DOHH2 (cell line): Measurements from ENCODE around the gene CCR9.

Source experiments
- H3F3A ChIP-seq: fragments of 200-600 bp; sonication (generic), shearing (Covaris generic); 2 replicates; pipeline ENCODE4 v1.6.0; 2016; ENCODE audit warnings: antibody characterized with exemption, mild to moderate bottlenecking; ENCODE audit not compliant: control insufficient read depth, insufficient read depth
- H3K27ac ChIP-seq: fragments of 200-600 bp; sonication (generic); 2 replicates; pipeline ENCODE4 v1.5.1; 2014; ENCODE audit warnings: low read depth, mild to moderate bottlenecking, low read length, moderate library complexity
- H3K27me3 ChIP-seq: fragments of 200-600 bp; sonication (generic); 2 replicates; pipeline ENCODE4 v1.6.1; 2014; ENCODE audit warnings: mild to moderate bottlenecking, low read length, mixed read lengths; ENCODE audit not compliant: control insufficient read depth
- H3K36me3 ChIP-seq: fragments of 200-600 bp; sonication (generic); 2 replicates; pipeline ENCODE4 v1.6.1; 2014; ENCODE audit warnings: mild to moderate bottlenecking, low read length, moderate library complexity, mixed read lengths; ENCODE audit not compliant: control insufficient read depth
- H3K4me1 ChIP-seq: fragments of 200-600 bp; sonication (generic); 2 replicates; pipeline ENCODE4 v1.6.1; 2014; ENCODE audit warnings: mild to moderate bottlenecking, low read length, mixed read lengths; ENCODE audit not compliant: control insufficient read depth
- H3K4me2 ChIP-seq: fragments of 200-600 bp; sonication (generic); 2 replicates; pipeline ENCODE4 v1.6.0; 2014; ENCODE audit warnings: mild to moderate bottlenecking, low read length, moderate library complexity
- H3K4me3 ChIP-seq: fragments of 200-600 bp; sonication (generic); 2 replicates; pipeline ENCODE4 v1.5.1; 2014; ENCODE audit warnings: mild to moderate bottlenecking, low read length, mixed read lengths
- H3K79me2 ChIP-seq: fragments of 200-600 bp; sonication (generic); 2 replicates; pipeline ENCODE4 v1.6.1; 2014; ENCODE audit warnings: mild to moderate bottlenecking, low read length, mixed read lengths; ENCODE audit not compliant: control insufficient read depth
- H3K9me2 ChIP-seq: fragments of 200-600 bp; sonication (generic); replicated peaks from 2 replicates; pipeline ENCODE4 v1.6.1; 2014; ENCODE audit warnings: mild to moderate bottlenecking, low read length, mixed read lengths; ENCODE audit not compliant: control insufficient read depth
- H3K9me3 ChIP-seq: fragments of 200-600 bp; sonication (generic); 2 replicates; pipeline ENCODE4 v1.6.1; 2014; ENCODE audit warnings: antibody characterized with exemption, low read length, mixed read lengths; ENCODE audit not compliant: control insufficient read depth, insufficient read depth
- H4K20me1 ChIP-seq: fragments of 200-600 bp; sonication (generic); 2 replicates; pipeline ENCODE4 v1.6.0; 2014; ENCODE audit warnings: low read depth, mild to moderate bottlenecking, antibody characterized with exemption, low read length, moderate library complexity; ENCODE audit not compliant: control insufficient read depth, insufficient read depth
- EZH2phosphoT487 ChIP-seq: fragments of 200-600 bp; sonication (generic); IDR thresholded peaks from 2 replicates; pipeline ENCODE4 v1.6.1; 2017; ENCODE audit warnings: borderline replicate concordance, mild to moderate bottlenecking, antibody characterized with exemption, low read length, moderate library complexity, mixed read lengths
- TF ChIP-seq, protein P1 (sequence below): fragments of 200-600 bp; sonication (generic); IDR thresholded peaks from one replicate; pipeline ENCODE4 v1.5.1; 2014; ENCODE audit warnings: antibody characterized with exemption, mild to moderate bottlenecking, low read depth, low read length; ENCODE audit not compliant: poor library complexity, severe bottlenecking

CCR9 gene

DNA sequence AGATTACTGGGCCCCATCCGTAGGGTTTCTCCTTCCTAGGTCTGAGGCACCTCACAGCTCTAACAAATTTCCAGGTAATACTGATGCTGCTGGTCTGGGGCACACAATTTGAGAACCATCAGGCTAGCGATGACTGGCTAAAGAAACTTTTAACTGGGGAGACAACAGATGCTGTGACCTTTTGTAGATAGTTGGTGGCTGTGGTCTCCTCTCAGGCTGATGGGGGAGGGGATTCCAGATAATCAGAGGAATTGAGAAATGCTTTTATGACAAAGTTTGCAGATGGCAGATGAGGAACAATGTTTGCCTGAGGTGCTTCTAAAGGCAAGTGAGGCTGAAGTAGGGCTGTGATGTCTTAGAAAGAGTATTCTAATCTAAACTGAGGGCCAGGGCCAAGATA lies 13.8 kb upstream of the CCR9 start:
- Histone ChIP-seq H3K4me1 (no peaks in the 10 kb centered on the region), H3K4me3 (no peak overlapping the region), H3K9me3 (no peaks in the 10 kb centered on the region), H3K9me2 (no peaks in the 10 kb centered on the region), H3K36me3 (no peaks in the 10 kb centered on the region), H3K27me3 (peaks cover 12% of the 10 kb centered on the region), H3K79me2 (no peaks in the 10 kb centered on the region), H3K27ac (no peak overlapping the region), H3F3A (no peaks in the 10 kb centered on the region), H4K20me1 (no peaks in the 10 kb centered on the region), H3K4me2 (no peak overlapping the region)
- TF ChIP-seq EZH2phosphoT487: no peak
- TF ChIP-seq, protein P1, sequence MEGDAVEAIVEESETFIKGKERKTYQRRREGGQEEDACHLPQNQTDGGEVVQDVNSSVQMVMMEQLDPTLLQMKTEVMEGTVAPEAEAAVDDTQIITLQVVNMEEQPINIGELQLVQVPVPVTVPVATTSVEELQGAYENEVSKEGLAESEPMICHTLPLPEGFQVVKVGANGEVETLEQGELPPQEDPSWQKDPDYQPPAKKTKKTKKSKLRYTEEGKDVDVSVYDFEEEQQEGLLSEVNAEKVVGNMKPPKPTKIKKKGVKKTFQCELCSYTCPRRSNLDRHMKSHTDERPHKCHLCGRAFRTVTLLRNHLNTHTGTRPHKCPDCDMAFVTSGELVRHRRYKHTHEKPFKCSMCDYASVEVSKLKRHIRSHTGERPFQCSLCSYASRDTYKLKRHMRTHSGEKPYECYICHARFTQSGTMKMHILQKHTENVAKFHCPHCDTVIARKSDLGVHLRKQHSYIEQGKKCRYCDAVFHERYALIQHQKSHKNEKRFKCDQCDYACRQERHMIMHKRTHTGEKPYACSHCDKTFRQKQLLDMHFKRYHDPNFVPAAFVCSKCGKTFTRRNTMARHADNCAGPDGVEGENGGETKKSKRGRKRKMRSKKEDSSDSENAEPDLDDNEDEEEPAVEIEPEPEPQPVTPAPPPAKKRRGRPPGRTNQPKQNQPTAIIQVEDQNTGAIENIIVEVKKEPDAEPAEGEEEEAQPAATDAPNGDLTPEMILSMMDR: no peak

DNA sequence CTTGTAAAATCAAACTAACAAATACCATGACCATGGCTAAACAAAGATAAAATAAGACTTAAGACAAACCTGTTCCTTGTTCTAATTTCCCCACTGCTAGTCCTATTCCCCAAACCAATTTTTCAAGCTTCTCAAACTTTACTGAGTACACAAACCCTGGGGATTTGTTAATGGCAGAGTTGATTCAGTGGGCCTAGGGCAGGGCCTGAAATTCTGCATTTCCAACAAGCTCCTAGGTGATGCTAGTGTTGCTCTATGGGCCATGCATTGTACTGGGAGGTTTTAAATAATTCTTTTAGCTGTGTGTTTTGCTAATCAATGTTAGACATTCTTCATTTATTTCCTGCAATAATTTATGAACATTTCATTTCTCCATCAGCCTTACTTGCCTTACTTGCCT lies 13.3 kb upstream of the CCR9 start:
- H3K4me1 ChIP-seq: no peaks in the 10 kb centered on the region
- H3K4me3 ChIP-seq: no peak overlapping the region
- no peak for TF ChIP-seq EZH2phosphoT487
- TF ChIP-seq, protein P1: no peak
- H3K9me3 ChIP-seq: no peaks in the 10 kb centered on the region
- no peak overlapping the region for H3K27ac ChIP-seq
- no peak overlapping the region for H3K4me2 ChIP-seq
- peaks cover 12% of the 10 kb centered on the region for H3K27me3 ChIP-seq
- no peaks in the 10 kb centered on the region for H3F3A ChIP-seq
- no peaks in the 10 kb centered on the region for H3K79me2 ChIP-seq
- H3K9me2 ChIP-seq: no peaks in the 10 kb centered on the region
- H3K36me3 ChIP-seq: no peaks in the 10 kb centered on the region
- no peaks in the 10 kb centered on the region for H4K20me1 ChIP-seq

DNA sequence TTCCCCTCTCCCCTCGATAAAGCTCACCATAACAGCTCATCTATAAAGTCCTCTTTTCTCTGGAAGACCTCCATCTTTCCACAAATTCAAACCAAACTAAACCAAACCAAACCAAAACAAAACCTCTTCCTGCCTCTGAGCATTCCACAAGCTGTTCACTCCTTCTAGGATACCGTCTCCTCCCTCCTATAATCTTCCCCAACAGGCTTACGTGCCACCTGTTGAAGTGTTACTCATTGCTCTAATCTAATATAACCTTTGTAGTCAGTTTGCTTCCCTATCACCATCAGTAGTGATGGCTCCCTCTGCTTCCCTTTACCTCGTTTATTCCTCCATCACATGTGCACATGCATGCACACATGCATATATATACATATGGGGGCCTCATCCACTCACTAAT lies 12.7 kb upstream of the CCR9 start:
- H3K27me3 ChIP-seq: peaks cover 12% of the 10 kb centered on the region
- no peaks in the 10 kb centered on the region for H3K9me3 ChIP-seq
- H3K4me1 ChIP-seq: no peaks in the 10 kb centered on the region
- H3K79me2 ChIP-seq: no peaks in the 10 kb centered on the region
- H3K4me2 ChIP-seq: no peak overlapping the region
- no peak for TF ChIP-seq EZH2phosphoT487
- TF ChIP-seq, protein P1: no peak
- H3F3A ChIP-seq: no peaks in the 10 kb centered on the region
- no peaks in the 10 kb centered on the region for H4K20me1 ChIP-seq
- H3K9me2 ChIP-seq: no peaks in the 10 kb centered on the region
- H3K36me3 ChIP-seq: no peaks in the 10 kb centered on the region
- no peak overlapping the region for H3K4me3 ChIP-seq
- H3K27ac ChIP-seq: no peak overlapping the region
